Thyroid gland (tissue), 4 donors: Measurements from ENCODE around the gene TLR2.

Experiments used
- CTCF ChIP-seq, 6 experiments: fragments of 200-600 bp in 3 of 6; fragments of 450-650 bp in 3 of 6; sonication (generic) in 3 of 6; IDR thresholded peaks; one replicate each; pipeline ENCODE4 v1.5.1; 2016 to 2019; ENCODE audit warnings: antibody characterized with exemption in 6 of 6, mild to moderate bottlenecking in 2 of 6, inconsistent platforms in 1 of 6, moderate library complexity in 1 of 6
- POLR2A ChIP-seq, 2 donors: fragments of 450-650 bp; IDR thresholded peaks; one replicate each; pipeline ENCODE4 v1.6.1; 2017; ENCODE audit warnings: antibody characterized with exemption in 2 of 2, mild to moderate bottlenecking in 2 of 2, moderate library complexity in 1 of 2

GRCh38 chr4:153646978-153647377, 37.1 kb upstream of the TLR2 start:
- TF ChIP-seq POLR2A (IDR thresholded peaks at IDR 0.05) (no peak), CTCF (IDR thresholded peaks at IDR 0.05) (no peak)
